GM19438 (cell line): Measurements from ENCODE around the gene SLC26A6.
A peak's percentile ranks its signal among the peaks of the same experiment; 100 is the strongest.

Experiments used
- ATAC-seq: cut with Tn5 transposase; IDR thresholded peaks from one replicate; pipeline ENCODE4 v1.9.1; 2021; ENCODE audit warnings: low read depth; ENCODE audit not compliant: unreplicated experiment

The SLC26A6 gene

GRCh38 chr3:48635222-48636021, at the start of gene SLC26A6:
Gene SLC26A6, minus strand, starts transcription at chr3:48635461. Its CDS starts 68 bp downstream, at chr3:48635393.
- peak; percentile 84 for ATAC-seq

DNA sequence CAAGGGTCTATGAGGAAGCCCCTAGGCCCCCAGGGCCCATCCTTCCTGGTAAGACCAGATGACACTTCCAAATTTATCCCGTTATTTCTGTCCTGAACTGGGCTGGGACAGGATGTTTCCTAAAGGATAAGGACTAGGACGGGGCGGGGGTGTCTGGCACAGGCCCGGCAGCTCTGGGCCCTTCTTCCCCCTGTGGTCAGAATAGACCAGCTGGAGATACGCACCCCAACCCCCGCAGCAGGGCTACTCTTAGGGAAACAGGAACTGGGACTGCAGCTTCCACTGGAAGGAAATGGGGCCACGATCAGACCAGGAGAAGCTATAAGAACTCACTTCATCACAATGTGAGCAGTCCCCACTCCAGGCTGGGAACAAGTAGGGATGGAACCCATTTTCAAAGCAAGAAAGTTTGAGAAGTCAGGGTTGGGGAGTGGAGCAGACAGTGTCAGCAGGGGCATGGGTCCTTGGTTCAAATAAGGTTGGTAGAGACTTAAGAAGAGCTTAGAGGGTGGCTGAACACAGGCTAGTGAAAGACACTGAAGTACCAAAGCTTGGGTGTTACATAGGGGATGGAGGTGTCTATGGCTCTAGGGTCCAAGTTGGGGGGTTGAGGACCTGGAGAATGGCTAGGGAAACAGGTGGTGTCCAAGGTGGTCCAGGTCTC, 49.4 kb upstream of the SLC26A6 start:
- ATAC-seq, result no peak

DNA sequence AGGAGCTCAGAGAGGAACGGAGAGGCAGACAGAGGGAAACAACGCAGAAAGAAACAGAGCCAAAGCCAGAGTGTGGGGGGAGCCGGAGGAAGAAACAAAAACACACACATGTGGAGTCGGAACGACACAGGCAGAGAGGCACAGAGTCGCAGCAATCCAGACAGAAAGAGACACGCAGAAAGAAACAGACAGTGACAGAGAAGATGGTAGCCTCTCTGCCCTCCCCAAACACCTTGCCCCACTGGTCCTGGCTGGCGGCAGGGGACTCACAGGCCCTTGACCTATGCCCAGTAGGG, 48.7 kb upstream of the SLC26A6 start:
- no peak for ATAC-seq

DNA sequence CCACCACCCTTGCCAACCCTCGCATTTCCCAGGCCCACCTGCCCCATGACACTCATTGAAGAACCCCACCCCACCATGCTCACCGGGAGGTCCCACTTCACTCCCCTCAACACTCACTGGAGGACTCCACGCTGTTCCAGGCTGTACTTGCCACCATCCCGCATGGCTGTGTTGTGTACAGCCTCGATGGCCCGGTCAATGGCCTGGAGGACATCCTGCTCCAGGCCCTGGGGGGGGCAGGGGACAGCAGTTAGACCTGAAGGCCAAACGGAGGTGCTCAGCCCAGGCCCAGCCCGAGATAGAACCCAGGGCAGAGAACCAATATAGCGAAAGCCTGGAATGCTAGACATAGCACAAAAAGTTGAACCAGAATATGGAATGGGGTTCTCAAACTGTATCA, 47.5 kb upstream of the SLC26A6 start:
- ATAC-seq, result no peak

DNA sequence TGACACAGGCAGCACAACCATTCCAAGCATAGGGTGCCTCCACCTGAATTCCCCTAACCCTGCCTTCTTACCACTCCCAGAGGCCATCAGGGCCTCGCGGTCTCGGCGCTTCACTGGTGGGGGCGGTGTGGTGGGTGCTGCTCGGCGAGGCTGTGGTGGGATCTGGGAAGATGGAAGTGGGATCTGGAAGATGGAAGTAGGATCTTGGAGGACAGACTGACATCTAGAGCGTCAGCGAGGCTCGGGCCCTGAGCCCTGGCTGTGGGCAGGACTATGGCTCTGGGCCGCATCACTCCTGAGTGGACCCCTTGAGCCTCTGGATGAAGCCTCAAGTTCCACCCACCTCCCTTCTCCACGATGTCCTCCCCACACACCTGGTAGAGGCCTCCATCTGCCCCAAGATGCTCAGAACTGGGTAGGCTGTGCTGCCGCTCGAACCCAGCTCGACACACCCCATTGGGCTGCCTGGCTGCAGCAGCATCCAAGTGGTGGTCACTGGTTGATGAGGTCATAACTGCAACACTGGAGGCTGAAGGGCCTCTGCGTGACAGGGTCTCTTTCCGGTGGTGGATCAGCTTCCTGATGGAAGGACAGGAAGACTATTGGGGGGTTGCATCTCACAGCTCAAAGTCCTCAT, 46.8 kb upstream of the SLC26A6 start:
- ATAC-seq, result no peak

- ATAC-seq, result no peak
Measured at GRCh38 chr3:48681541-48681880, 46.2 kb upstream of the SLC26A6 start.

GRCh38 chr3:48680811-48681540, 45.7 kb upstream of the SLC26A6 start:
- no peak for ATAC-seq

- no peak for ATAC-seq
Measured at GRCh38 chr3:48679411-48680391, 44.4 kb upstream of the SLC26A6 start.

DNA sequence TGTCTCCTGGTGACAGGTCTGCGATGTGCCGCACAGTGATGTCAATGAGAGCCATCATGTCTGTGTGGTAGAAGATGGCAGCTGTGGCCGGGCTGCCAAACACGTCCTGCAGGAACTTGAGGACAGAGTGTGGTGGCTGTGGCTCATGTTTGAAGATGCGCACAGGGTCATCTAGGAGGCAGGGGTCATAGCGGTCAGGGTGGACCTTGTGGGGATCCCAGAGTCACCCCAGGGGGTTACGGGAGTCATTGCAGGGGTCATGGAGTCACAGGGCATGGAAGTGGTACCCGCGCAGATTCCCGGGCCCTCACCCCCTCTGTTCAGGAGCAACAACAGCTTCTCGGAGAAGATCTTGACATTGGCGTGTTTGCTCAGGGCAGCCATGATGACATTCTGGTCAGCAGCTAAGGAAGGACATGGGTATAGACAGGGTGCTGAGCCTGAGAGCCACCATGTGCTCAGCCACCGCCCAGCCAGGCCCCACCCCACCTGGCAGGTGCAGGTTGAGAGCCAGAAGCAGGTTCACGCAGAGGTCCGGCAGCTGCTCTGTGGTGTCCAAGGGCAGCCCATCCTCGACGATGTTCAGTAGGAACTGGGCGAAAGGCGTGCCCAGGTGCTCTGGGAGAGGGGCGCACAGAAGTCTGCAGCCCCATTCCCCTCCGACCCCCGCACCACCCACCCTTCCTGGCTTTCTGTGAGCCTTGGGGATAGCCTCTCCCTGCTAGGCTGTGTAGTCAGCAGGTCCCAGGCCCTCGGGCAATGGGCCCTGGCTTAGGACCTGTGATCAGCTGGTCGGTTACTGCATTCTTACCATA, 43.5 kb upstream of the SLC26A6 start:
- ATAC-seq, result no peak

DNA sequence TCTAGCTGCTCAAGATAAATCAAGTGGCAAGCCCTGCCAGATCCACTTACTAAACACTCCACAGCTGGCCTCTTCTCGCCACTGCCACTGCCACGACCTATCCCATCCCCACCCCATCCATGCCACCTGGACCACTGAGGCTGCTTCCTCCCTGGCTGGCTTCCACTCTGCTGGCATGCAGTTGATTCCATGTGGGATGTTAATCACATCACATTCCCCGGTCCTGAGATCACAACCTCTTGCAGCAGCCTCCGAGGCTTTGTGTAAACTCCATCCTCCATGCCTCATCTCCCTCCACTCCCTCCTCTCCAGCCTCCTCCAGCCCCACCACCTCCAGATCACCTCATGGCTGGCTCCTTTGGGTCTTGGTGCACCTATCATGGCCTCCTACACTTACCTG, 42.8 kb upstream of the SLC26A6 start:
- ATAC-seq, result no peak

- no peak for ATAC-seq
Measured at GRCh38 chr3:48674505-48674904, 39.2 kb upstream of the SLC26A6 start.

DNA sequence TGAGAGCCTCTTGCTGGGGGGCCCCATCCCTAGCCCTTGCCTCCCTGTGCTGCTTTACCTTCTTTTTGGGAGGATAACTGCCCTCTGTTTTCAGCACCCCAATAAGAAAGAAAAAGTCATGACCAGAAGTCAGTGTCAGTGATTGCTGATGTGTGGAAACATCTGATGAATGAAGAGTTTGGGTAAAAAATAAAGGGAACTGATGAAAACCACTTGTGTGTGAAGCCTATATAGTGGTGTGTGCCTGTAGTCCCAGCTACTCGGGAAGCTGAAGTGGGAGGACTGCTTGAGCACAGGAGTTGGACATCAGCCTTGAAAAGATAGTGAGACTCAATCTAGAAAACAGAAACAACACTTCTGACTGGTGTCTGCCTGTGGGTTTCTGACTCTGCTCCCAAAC, 37.3 kb upstream of the SLC26A6 start:
- no peak for ATAC-seq

DNA sequence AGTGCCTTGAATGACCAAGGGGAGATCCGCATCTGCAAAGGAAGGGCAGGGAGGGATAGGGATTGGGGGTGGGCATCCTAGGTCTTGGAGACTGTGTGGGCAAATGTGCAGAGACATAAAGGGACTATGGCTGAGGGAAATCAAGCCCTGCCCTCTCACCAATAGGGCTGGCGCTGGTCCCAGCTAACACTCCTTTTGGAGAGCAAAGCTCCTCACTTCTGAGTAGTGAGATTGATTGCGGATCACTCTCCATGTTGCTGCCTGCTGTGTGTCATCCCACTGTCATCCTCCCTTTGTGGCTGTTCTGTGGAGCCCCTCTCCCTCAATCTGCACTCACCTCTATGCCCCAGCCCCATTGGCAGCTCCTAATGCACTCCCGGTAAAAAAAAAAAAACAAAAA, 29.7 kb upstream of the SLC26A6 start:
- no peak for ATAC-seq

- no peak for ATAC-seq
Measured at GRCh38 chr3:48664313-48664644, 29.0 kb upstream of the SLC26A6 start.

DNA sequence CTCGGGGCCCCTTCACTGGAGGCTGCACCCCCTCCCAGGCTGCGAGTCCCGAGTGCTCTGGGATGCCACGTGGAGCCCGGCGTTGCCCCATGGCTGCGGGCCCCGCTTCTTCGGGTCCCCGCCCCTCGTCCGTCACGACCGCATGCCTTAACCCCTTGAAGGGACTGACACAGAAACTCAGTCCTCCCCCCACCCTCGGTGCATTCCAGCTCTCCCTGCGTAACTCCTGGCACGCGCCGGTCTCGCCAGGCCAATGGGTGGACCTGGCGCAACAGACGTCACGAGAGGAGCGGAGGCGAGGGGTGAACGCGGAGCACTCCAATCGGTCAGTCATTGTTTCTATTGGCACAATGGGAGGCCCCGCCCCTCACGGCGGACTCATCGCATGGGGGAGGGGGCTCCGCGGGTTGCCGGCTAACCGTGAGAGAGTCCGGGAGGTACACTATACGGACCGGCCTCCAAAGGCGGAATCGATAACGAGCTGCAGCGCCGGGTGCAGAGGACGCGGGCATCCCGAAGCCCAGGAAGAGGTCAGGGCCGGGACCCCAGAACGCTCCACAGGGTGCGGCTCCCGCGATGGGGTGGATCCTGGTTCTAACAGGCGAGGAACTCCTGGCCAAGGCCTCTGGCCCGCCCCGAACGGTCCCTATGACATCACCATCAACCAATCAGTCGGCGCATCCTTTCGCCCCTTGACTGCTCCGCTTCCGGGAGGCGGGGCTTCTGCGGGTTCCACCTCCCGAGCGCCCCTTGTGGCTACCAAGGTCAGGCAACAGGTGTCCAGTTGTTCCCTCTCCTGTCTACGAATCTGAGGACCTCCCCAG, 28.4 kb upstream of the SLC26A6 start:
- peak; percentile 80 for ATAC-seq

- ATAC-seq, result no peak
Measured at GRCh38 chr3:48662753-48663488, 27.7 kb upstream of the SLC26A6 start, which contains the start of gene CELSR3. Gene CELSR3, minus strand, starts transcription at chr3:48662886. Its CDS starts 252 bp downstream, at chr3:48662634.

DNA sequence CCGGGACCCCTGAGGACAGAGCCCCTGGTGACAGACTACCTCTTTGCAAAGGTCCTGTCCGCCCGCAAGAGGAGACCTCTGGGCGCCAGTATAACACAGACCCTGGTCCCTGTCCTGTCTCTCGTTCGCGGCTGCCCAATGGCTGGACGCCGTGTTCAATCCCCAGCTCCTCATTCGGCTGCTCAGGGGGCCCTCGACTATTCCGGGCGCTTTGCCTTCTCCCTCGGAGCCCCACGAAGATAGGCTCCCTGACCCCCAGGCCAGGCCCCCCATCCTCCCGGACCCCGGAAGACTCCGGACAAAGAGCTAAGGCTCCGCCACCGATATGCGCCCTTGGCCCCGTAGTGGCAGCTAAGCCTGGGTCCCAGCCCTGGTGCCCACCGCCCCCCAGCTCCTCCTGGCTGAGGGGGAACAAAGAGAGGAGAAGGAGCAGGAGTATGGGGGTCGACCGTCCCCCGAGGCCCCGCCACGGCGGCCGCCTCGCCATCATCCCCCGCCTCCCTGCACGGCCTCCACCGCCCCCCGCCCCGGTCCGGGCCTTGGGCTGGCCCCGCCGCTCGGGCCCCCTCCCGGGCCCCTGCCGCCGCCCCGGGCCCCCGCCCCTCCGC, 27.0 kb upstream of the SLC26A6 start:
- ATAC-seq, result no peak
